ENCODE data around the gene DIPK1C. TPM values are rescaled to one million over a fixed set of nuclear protein-coding genes. Genes with fewer than 3 reads are reported as not detected.

The DIPK1C gene
- total and polyA plus RNA-seq, 11 donors = 1.3 to 14.2 (median 6.3) TPM

GRCh38 chr18:74435740-74436139, 21.4 kb downstream of the DIPK1C start:
- intact Hi-C loops (cut with DNase I) = no loop called here
- H3K36me3 ChIP-seq = peaks cover 0 to 20% (median 0%) of the 10 kb centered on the region in 9 donors
- peak in 1 of 4 donors; percentile 33 for ATAC-seq
- H3K4me1 ChIP-seq = peaks cover 0 to 16% (median 8%) of the 10 kb centered on the region in 12 donors
- TF ChIP-seq CTCF (IDR thresholded peaks at IDR 0.05) (no peak), POLR2A (IDR thresholded peaks at IDR 0.05) (no peak)
- H3K9me3 ChIP-seq = no peaks in the 10 kb centered on the region
- peak overlapping the region in 5 of 12 donors; percentile 40 to 71 (median 43) for H3K27ac ChIP-seq
- no peak overlapping the region for H3K4me3 ChIP-seq
- no peak for DNase-seq
- no peaks in the 10 kb centered on the region for H3K27me3 ChIP-seq
- 79 to 93% (median 81%) methylated on average over 4 of the region's 4 CpGs for WGBS, 4 donors

- intact Hi-C loops (cut with DNase I) = no loop called here
- Histone ChIP-seq H3K4me3 (no peak overlapping the region), H3K4me1 (peaks cover 0 to 16% (median 8%) of the 10 kb centered on the region in 12 donors), H3K36me3 (peaks cover 0 to 13% (median 0%) of the 10 kb centered on the region in 9 donors), H3K27me3 (no peaks in the 10 kb centered on the region), H3K27ac (no peak overlapping the region), H3K9me3 (no peaks in the 10 kb centered on the region)
- DNase-seq (no peak), ATAC-seq (no peak)
- TF ChIP-seq POLR2A (IDR thresholded peaks at IDR 0.05) = no peak
- no peak for TF ChIP-seq CTCF (IDR thresholded peaks at IDR 0.05)
- WGBS, 4 donors = 96 to 99% (median 96%) methylated on average over 11 of the region's 11 CpGs
These were observed 22.6 kb downstream of the DIPK1C start for GRCh38 chr18:74434466-74434865.

- TF ChIP-seq CTCF (IDR thresholded peaks at IDR 0.05) (no peak), POLR2A (IDR thresholded peaks at IDR 0.05) (no peak)
These were observed 26.1 kb downstream of the DIPK1C start for GRCh38 chr18:74430806-74431571.

GRCh38 chr18:74430231-74430630, 26.9 kb downstream of the DIPK1C start:
- ATAC-seq (no peak), DNase-seq (no peak)
- no peak overlapping the region for H3K4me3 ChIP-seq
- H3K27me3 ChIP-seq = no peaks in the 10 kb centered on the region
- intact Hi-C loops (cut with DNase I) = no loop called here
- H3K36me3 ChIP-seq = no peaks in the 10 kb centered on the region
- H3K4me1 ChIP-seq = no peaks in the 10 kb centered on the region
- H3K27ac ChIP-seq = no peak overlapping the region
- 61 to 74% (median 72%) methylated on average over 5 of the region's 5 CpGs for WGBS, 4 donors
- TF ChIP-seq POLR2A (IDR thresholded peaks at IDR 0.05) = no peak
- TF ChIP-seq CTCF (IDR thresholded peaks at IDR 0.05) = no peak
- peaks cover 0 to 9% (median 2%) of the 10 kb centered on the region in 12 donors for H3K9me3 ChIP-seq

More at GRCh38 chr18:74430806-74431571, 26.1 kb downstream of the DIPK1C start:
- intact Hi-C loops (cut with DNase I) = no loop called here
- H3K27ac ChIP-seq = no peak overlapping the region
- H3K9me3 ChIP-seq = peaks cover 0 to 1% (median 0%) of the 10 kb centered on the region in 12 donors
- peaks cover 0 to 3% (median 0%) of the 10 kb centered on the region in 9 donors for H3K36me3 ChIP-seq
- no peak for DNase-seq
- H3K27me3 ChIP-seq = no peaks in the 10 kb centered on the region
- no peak overlapping the region for H3K4me3 ChIP-seq
- ATAC-seq = no peak
- peaks cover 0 to 4% (median 3%) of the 10 kb centered on the region in 12 donors for H3K4me1 ChIP-seq
- WGBS, 4 donors = 76 to 83% (median 77%) methylated on average over 15 of the region's 15 CpGs
